Stomach (tissue), 4 donors: ENCODE measurements around the gene TENT4B.

Experiments
- POLR2A ChIP-seq, 4 donors: fragments of 450-650 bp; IDR thresholded peaks; one replicate each; pipeline ENCODE4 v1.6.1; 2016; ENCODE audit warnings: antibody characterized with exemption in 4 of 4, control low read depth in 2 of 4, mild to moderate bottlenecking in 1 of 4, moderate library complexity in 1 of 4
- TF ChIP-seq, protein P1 (sequence below), 7 experiments: fragments of 450-650 bp in 4 of 7; fragments of 200-600 bp in 3 of 7; sonication (generic) in 3 of 7; IDR thresholded peaks; one replicate each; pipeline ENCODE4 v1.5.1; 2016 to 2019; ENCODE audit warnings: antibody characterized with exemption in 7 of 7, control low read depth in 2 of 7, mild to moderate bottlenecking in 1 of 7

DNA sequence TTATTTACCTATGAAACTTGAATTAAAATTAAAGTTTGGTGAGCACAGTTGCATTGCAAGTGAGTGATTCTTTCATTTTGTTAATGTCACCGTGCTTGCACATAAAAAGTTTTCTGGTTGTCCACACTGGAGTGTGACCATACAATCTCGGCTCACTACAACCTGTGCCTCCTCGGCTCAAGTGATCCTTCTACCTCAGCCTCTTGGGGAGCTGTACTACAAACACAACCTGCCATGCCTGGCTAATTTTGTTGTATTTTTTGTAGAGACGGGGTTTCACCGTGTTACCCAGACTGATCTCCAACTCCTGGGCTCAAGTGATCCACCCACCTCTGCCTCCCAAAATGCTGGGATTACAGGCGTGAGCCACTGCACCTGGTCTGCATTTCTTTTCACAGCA lies 63.1 kb downstream of the TENT4B start:
- TF ChIP-seq, protein P1, sequence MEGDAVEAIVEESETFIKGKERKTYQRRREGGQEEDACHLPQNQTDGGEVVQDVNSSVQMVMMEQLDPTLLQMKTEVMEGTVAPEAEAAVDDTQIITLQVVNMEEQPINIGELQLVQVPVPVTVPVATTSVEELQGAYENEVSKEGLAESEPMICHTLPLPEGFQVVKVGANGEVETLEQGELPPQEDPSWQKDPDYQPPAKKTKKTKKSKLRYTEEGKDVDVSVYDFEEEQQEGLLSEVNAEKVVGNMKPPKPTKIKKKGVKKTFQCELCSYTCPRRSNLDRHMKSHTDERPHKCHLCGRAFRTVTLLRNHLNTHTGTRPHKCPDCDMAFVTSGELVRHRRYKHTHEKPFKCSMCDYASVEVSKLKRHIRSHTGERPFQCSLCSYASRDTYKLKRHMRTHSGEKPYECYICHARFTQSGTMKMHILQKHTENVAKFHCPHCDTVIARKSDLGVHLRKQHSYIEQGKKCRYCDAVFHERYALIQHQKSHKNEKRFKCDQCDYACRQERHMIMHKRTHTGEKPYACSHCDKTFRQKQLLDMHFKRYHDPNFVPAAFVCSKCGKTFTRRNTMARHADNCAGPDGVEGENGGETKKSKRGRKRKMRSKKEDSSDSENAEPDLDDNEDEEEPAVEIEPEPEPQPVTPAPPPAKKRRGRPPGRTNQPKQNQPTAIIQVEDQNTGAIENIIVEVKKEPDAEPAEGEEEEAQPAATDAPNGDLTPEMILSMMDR (IDR thresholded peaks at IDR 0.05), result no peak
- no peak for TF ChIP-seq POLR2A (IDR thresholded peaks at IDR 0.05)
